Activated CD4-positive, alpha-beta T cell treated with anti-CD3 and anti-CD28 coated beads, Interleukin-2, Interleukin-6, amounts not matched to agents 100 ng/mL and 50 ng/mL, durations not matched to agents 16 hours and 8 hours (primary cell): ENCODE data around the gene ZGRF1.
A peak's percentile ranks its signal among the peaks of the same experiment; 100 is the strongest.
"Not testable (repeated sequence)": the region's sequence is repeated elsewhere in the genome, so short reads cannot be mapped to it uniquely, and the experiment has no call there.

Source experiments
- DNase-seq: peaks from one replicate; pipeline ENCODE4 v3.0.0-alpha.2; 2020

Gene ZGRF1

GRCh38 chr4:112546476-112546875 lies 90.2 kb downstream of the ZGRF1 start:
- no peak for DNase-seq

GRCh38 chr4:112545346-112545745 lies 91.4 kb downstream of the ZGRF1 start:
- no peak for DNase-seq

GRCh38 chr4:112540695-112541094 lies 96.0 kb downstream of the ZGRF1 start:
- DNase-seq = no peak

- no peak for DNase-seq
Measured at GRCh38 chr4:112536123-112536522, 100.6 kb downstream of the ZGRF1 start.

GRCh38 chr4:112532267-112532666 lies 104.4 kb downstream of the ZGRF1 start:
- no peak for DNase-seq

- DNase-seq = no peak
Measured at GRCh38 chr4:112531146-112531545, 105.6 kb downstream of the ZGRF1 start.

- DNase-seq = no peak
Measured at GRCh38 chr4:112526061-112526460, 110.6 kb downstream of the ZGRF1 start.

GRCh38 chr4:112523764-112524505 lies 112.8 kb downstream of the ZGRF1 start:
- peak; percentile 88 for DNase-seq

- DNase-seq = peak; percentile 62
Measured at GRCh38 chr4:112523008-112523721, 113.5 kb downstream of the ZGRF1 start.

- DNase-seq = not testable (repeated sequence)
Measured at GRCh38 chr4:112522431-112522830, 114.3 kb downstream of the ZGRF1 start.

- no peak for DNase-seq
Measured at GRCh38 chr4:112521123-112522023, 115.3 kb downstream of the ZGRF1 start.

- DNase-seq = no peak
Measured at GRCh38 chr4:112520598-112521122, 116.0 kb downstream of the ZGRF1 start.

- DNase-seq = no peak
Measured at GRCh38 chr4:112519689-112520597, 116.8 kb downstream of the ZGRF1 start.

- no peak for DNase-seq
Measured at GRCh38 chr4:112518675-112519074, 118.0 kb downstream of the ZGRF1 start.

GRCh38 chr4:112517911-112518310 lies 118.8 kb downstream of the ZGRF1 start:
- DNase-seq = no peak

- no peak for DNase-seq
Measured at GRCh38 chr4:112517067-112517634, 119.6 kb downstream of the ZGRF1 start.

- no peak for DNase-seq
Measured at GRCh38 chr4:112516471-112517066, 120.1 kb downstream of the ZGRF1 start.

- DNase-seq = no peak
Measured at GRCh38 chr4:112516066-112516470, 120.6 kb downstream of the ZGRF1 start, which contains the start of gene NEUROG2. NEUROG2 (minus strand) TSS chr4:112516180; CDS start chr4:112515475, 705 bp downstream.

GRCh38 chr4:112515198-112516065 lies 121.3 kb downstream of the ZGRF1 start:
- peak; percentile 48 for DNase-seq

- no peak for DNase-seq
Measured at GRCh38 chr4:112514647-112515197, 122.0 kb downstream of the ZGRF1 start.
